ENCODE data around the gene SSTR3. TPM values are rescaled to one million over a fixed set of nuclear protein-coding genes. Genes with fewer than 3 reads are reported as not detected.

Gene SSTR3
- total RNA-seq, 1 experiment from 2014 or later: not detected

GRCh38 chr22:37214731-37215030 lies 2.4 kb upstream of the SSTR3 start:
- no peak for DNase-seq (ENCODE audit: low spot score)
- Histone ChIP-seq H3K27me3 (replicated peaks; ENCODE audit: insufficient read depth, low read depth, low read length, poor library complexity) (no peaks in the 10 kb centered on the region), H3K9me3 (ENCODE audit: low read depth, low read length, poor library complexity, severe bottlenecking) (no peaks in the 10 kb centered on the region), H3K36me3 (ENCODE audit: insufficient read depth, low read length, poor library complexity, severe bottlenecking) (no peaks in the 10 kb centered on the region), H3K4me3 (ENCODE audit: low read depth, low read length, poor library complexity, severe bottlenecking) (no peak overlapping the region), H3K27ac (ENCODE audit: low read depth, low read length, poor library complexity, severe bottlenecking) (no peak overlapping the region), H3K4me1 (ENCODE audit: insufficient read depth, low read length, poor library complexity, severe bottlenecking) (no peaks in the 10 kb centered on the region)
- ChIA-PET CTCF (no interaction called here), POLR2A (ENCODE audit: low non-redundant PET) (no interaction called here)
- intact Hi-C loops (cut with micrococcal nuclease; ENCODE audit: unreplicated experiment): no loop called here
- BruUV-seq (replicated peaks): no TSS peak
- TF ChIP-seq CTCF (conservative IDR thresholded peaks at IDR 0.05; ENCODE audit: low read depth, low read length) (no peak), EZH2 (IDR thresholded peaks at IDR 0.05; ENCODE audit: borderline replicate concordance, low read depth, low read length, poor library complexity, severe bottlenecking) (no peak)

DNA sequence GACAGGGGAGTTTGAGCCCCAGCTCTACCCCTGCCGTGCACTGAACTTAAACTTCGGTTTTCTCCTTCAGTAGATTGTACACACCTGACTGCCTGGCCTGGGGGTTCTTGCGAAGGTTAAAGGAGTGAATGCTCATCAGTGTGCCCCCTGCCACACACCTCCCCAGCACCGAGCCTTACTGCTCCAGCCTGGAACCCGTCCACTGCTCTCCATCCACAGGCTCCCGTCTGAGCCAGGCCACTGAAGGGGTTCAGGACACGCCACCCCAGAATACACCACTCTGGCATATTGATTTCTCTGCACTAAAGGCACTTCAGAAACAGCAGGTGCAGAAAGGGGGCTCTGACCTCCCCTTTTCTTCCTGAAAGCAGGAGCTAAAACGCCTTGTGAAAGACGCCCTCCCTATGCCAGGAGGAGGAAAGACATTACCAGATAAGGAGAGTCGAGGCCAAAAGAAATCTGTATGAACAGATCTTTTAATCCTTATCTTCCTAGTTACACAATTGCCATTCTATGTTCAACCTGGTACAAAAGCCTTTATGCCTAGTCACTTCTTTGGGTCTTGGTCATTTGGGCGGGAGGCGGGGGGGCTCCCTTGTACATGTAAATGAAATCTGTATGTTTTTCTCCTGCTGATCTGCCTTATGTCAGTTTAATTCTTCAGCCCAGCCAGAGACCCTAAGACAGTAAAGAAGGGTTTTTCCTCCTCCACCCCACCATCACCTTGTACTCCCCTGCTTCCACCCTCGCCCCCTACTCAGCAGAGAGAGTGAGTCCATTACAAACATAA lies 1.9 kb upstream of the SSTR3 start:
- Histone ChIP-seq H3K36me3 (ENCODE audit: insufficient read depth, low read length, poor library complexity, severe bottlenecking) (no peaks in the 10 kb centered on the region), H3K4me1 (ENCODE audit: insufficient read depth, low read length, poor library complexity, severe bottlenecking) (no peaks in the 10 kb centered on the region)
- BruUV-seq (replicated peaks): no TSS peak

GRCh38 chr22:37213218-37213855 lies 1.1 kb upstream of the SSTR3 start:
- CTCF ChIA-PET: no interaction called here
- POLR2A ChIA-PET (ENCODE audit: low non-redundant PET): no interaction called here
- H3K4me3 ChIP-seq (ENCODE audit: low read depth, low read length, poor library complexity, severe bottlenecking): no peak overlapping the region
- BruUV-seq (replicated peaks): no TSS peak
- no peak for DNase-seq (ENCODE audit: low spot score)
- no peaks in the 10 kb centered on the region for H3K4me1 ChIP-seq (ENCODE audit: insufficient read depth, low read length, poor library complexity, severe bottlenecking)
- no peaks in the 10 kb centered on the region for H3K36me3 ChIP-seq (ENCODE audit: insufficient read depth, low read length, poor library complexity, severe bottlenecking)
- H3K9me3 ChIP-seq (ENCODE audit: low read depth, low read length, poor library complexity, severe bottlenecking): no peaks in the 10 kb centered on the region
- H3K27ac ChIP-seq (ENCODE audit: low read depth, low read length, poor library complexity, severe bottlenecking): no peak overlapping the region
- intact Hi-C loops (cut with micrococcal nuclease; ENCODE audit: unreplicated experiment): no loop called here
- TF ChIP-seq EZH2 (IDR thresholded peaks at IDR 0.05; ENCODE audit: borderline replicate concordance, low read depth, low read length, poor library complexity, severe bottlenecking): no peak
- no peak for TF ChIP-seq CTCF (conservative IDR thresholded peaks at IDR 0.05; ENCODE audit: low read depth, low read length)
- no peaks in the 10 kb centered on the region for H3K27me3 ChIP-seq (replicated peaks; ENCODE audit: insufficient read depth, low read depth, low read length, poor library complexity)

More for the DNA sequence above, 1.9 kb upstream of the SSTR3 start:
- intact Hi-C loops (cut with micrococcal nuclease; ENCODE audit: unreplicated experiment): no loop called here
- no peaks in the 10 kb centered on the region for H3K9me3 ChIP-seq (ENCODE audit: low read depth, low read length, poor library complexity, severe bottlenecking)
- no peak for TF ChIP-seq CTCF (conservative IDR thresholded peaks at IDR 0.05; ENCODE audit: low read depth, low read length)
- TF ChIP-seq EZH2 (IDR thresholded peaks at IDR 0.05; ENCODE audit: borderline replicate concordance, low read depth, low read length, poor library complexity, severe bottlenecking): no peak
- DNase-seq (ENCODE audit: low spot score): no peak
- no peak overlapping the region for H3K4me3 ChIP-seq (ENCODE audit: low read depth, low read length, poor library complexity, severe bottlenecking)
- CTCF ChIA-PET: no interaction called here
- no peaks in the 10 kb centered on the region for H3K27me3 ChIP-seq (replicated peaks; ENCODE audit: insufficient read depth, low read depth, low read length, poor library complexity)
- no peak overlapping the region for H3K27ac ChIP-seq (ENCODE audit: low read depth, low read length, poor library complexity, severe bottlenecking)
- POLR2A ChIA-PET (ENCODE audit: low non-redundant PET): no interaction called here
